Measurements from ENCODE around the gene TRIM17. TPM values are rescaled to one million over a fixed set of nuclear protein-coding genes. Genes with fewer than 3 reads are reported as not detected.

Gene TRIM17
- total and polyA plus RNA-seq, 9 of the 15 experiments (the other 6 are each of a cell fraction or from before 2014, with no cell fraction given) = not detected

- H3K27ac ChIP-seq (ENCODE audit: extremely low read depth, low read depth, low read length) = no peak overlapping the region
- no peaks in the 10 kb centered on the region; the same call in 2 of the 3 replicates for H3K36me3 ChIP-seq (ENCODE audit: control insufficient read depth, insufficient read depth, low read length)
- no peak overlapping the region for H2AFZ ChIP-seq (ENCODE audit: low read depth, low read length)
- BruUV-seq (replicated peaks) = no TSS peak
- H3K4me1 ChIP-seq (replicated peaks in 1 of 2; ENCODE audit: control insufficient read depth in 2 of 2, insufficient read depth in 2 of 2, low read length in 2 of 2) = peaks cover 4 to 12% of the 10 kb centered on the region in 2 experiments
- H3K9me1 ChIP-seq (ENCODE audit: control insufficient read depth, insufficient read depth, low read length) = peaks cover 1% of the 10 kb centered on the region
- DNase-seq (ENCODE audit: extremely low read depth in 1 of 4, low spot score in 3 of 4) (no peak), FAIRE-seq (no peak), ATAC-seq (peak; percentile 22; the same call in 1 of the 3 replicates)
- POLR2A ChIA-PET = interaction anchor here (7.7 kb wide), 1 partner anchor 10 kb away, joined by 58 read pairs; a partner anchor contains a TSS
- no peak overlapping the region for H3K4me3 ChIP-seq
- H4K20me1 ChIP-seq (replicated peaks; ENCODE audit: control insufficient read depth, insufficient read depth, low read length) = no peaks in the 10 kb centered on the region
- H3K79me2 ChIP-seq (ENCODE audit: control insufficient read depth, insufficient read depth, low read length) = no peaks in the 10 kb centered on the region
- TF ChIP-seq ATF2 (CRISPR knock-in tag; IDR thresholded peaks at IDR 0.05) (no peak), CTCF (IDR thresholded peaks at IDR 0.05 in 2 of 3, conservative IDR thresholded peaks at IDR 0.05 in 1 of 3; ENCODE audit: insufficient read depth in 2 of 3, low read depth in 1 of 3, low read length in 3 of 3) (0 out of 6 replicates have a peak, but pooled peaks of 1 of the 3 experiments have one; percentile 11), ZBTB33 (CRISPR knock-in tag; IDR thresholded peaks at IDR 0.05) (peak; percentile 76)
- H3K27me3 ChIP-seq (ENCODE audit: control insufficient read depth in 2 of 2, insufficient read depth in 2 of 2, low read length in 2 of 2) = no peaks in the 10 kb centered on the region
- in situ Hi-C loops (cut with MboI) = no loop called here
- no peak overlapping the region for H3K4me2 ChIP-seq (ENCODE audit: insufficient read depth, low read length)
- CTCF ChIA-PET (ENCODE audit: low intra/inter-chr PET ratio) = interaction anchor here (0.7 kb wide), 1 partner anchor 39 kb away, joined by 3 read pairs; no protein-coding TSS in a partner anchor
- intact Hi-C loops (cut with micrococcal nuclease) = no loop called here
- no peak overlapping the region for H3K9ac ChIP-seq (ENCODE audit: insufficient read depth in 1 of 2, low read depth in 2 of 2, low read length in 2 of 2)
- 55% methylated on average over 15 of the region's 15 CpGs for WGBS (ENCODE audit: insufficient coverage, low coverage, missing lambda C conversion rate)
- H3K9me3 ChIP-seq (replicated peaks; ENCODE audit: control insufficient read depth, insufficient read depth, low read depth, low read length) = no peaks in the 10 kb centered on the region
Observed at GRCh38 chr1:228446852-228447251, 30.2 kb upstream of the TRIM17 start.

Data from K562 (cell line).